Measurements from ENCODE around the gene MIEF1. TPM values are rescaled to one million over a fixed set of nuclear protein-coding genes. Genes with fewer than 3 reads are reported as not detected.
"Not testable (repeated sequence)": the region's sequence is repeated elsewhere in the genome, so short reads cannot be mapped to it uniquely, and the experiment has no call there.

The MIEF1 gene
- total RNA-seq, 1 experiment from 2014 or later = 22.9 TPM

- Histone ChIP-seq H3K9me3 (replicated peaks) (no peaks in the 10 kb centered on the region), H3K27me3 (replicated peaks) (no peaks in the 10 kb centered on the region), H3K4me3 (peak overlapping the region; percentile 84), H3K27ac (no peak overlapping the region), H3K4me1 (replicated peaks) (peaks cover 14% of the 10 kb centered on the region), H3K36me3 (peaks cover 56% of the 10 kb centered on the region)
- DNase-seq (ENCODE audit: low read depth in 1 of 2, low spot score in 2 of 2) = no peak
Measured at GRCh38 chr22:39503630-39504029, 1.5 kb downstream of the MIEF1 start.

- Histone ChIP-seq H3K27me3 (replicated peaks) (no peaks in the 10 kb centered on the region), H3K27ac (no peak overlapping the region), H3K4me1 (replicated peaks) (peaks cover 14% of the 10 kb centered on the region), H3K4me3 (no peak overlapping the region), H3K9me3 (replicated peaks) (no peaks in the 10 kb centered on the region), H3K36me3 (peaks cover 59% of the 10 kb centered on the region)
- DNase-seq (ENCODE audit: low read depth in 1 of 2, low spot score in 2 of 2) = no peak
Measured at GRCh38 chr22:39504071-39504470, 2.0 kb downstream of the MIEF1 start.

GRCh38 chr22:39507021-39507420 lies 4.9 kb downstream of the MIEF1 start:
- not testable (repeated sequence) for H3K4me3 ChIP-seq; H3K27ac ChIP-seq; H3K27me3 ChIP-seq (replicated peaks); H3K4me1 ChIP-seq (replicated peaks); DNase-seq (ENCODE audit: low read depth in 1 of 2, low spot score in 2 of 2); H3K9me3 ChIP-seq (replicated peaks)
- peaks cover 86% of the 10 kb centered on the region for H3K36me3 ChIP-seq

GRCh38 chr22:39508393-39508792 lies 6.3 kb downstream of the MIEF1 start:
- no peak for DNase-seq (ENCODE audit: low read depth in 1 of 2, low spot score in 2 of 2)
- H3K4me1 ChIP-seq (replicated peaks) = peaks cover 4% of the 10 kb centered on the region
- H3K27me3 ChIP-seq (replicated peaks) = no peaks in the 10 kb centered on the region
- no peak overlapping the region for H3K27ac ChIP-seq
- peaks cover 91% of the 10 kb centered on the region for H3K36me3 ChIP-seq
- H3K4me3 ChIP-seq = no peak overlapping the region
- no peaks in the 10 kb centered on the region for H3K9me3 ChIP-seq (replicated peaks)

GRCh38 chr22:39510529-39511149 lies 8.5 kb downstream of the MIEF1 start:
- Histone ChIP-seq H3K9me3 (replicated peaks) (no peaks in the 10 kb centered on the region), H3K36me3 (peaks cover 93% of the 10 kb centered on the region), H3K27me3 (replicated peaks) (no peaks in the 10 kb centered on the region), H3K4me3 (no peak overlapping the region), H3K4me1 (replicated peaks) (no peaks in the 10 kb centered on the region), H3K27ac (no peak overlapping the region)
- no peak for DNase-seq (ENCODE audit: low read depth in 1 of 2, low spot score in 2 of 2)

- Histone ChIP-seq H3K36me3 (peaks cover 92% of the 10 kb centered on the region), H3K9me3 (replicated peaks) (no peaks in the 10 kb centered on the region), H3K27ac (no peak overlapping the region), H3K4me3 (no peak overlapping the region), H3K4me1 (replicated peaks) (no peaks in the 10 kb centered on the region), H3K27me3 (replicated peaks) (no peaks in the 10 kb centered on the region)
- DNase-seq (ENCODE audit: low read depth in 1 of 2, low spot score in 2 of 2) = no peak
Measured at GRCh38 chr22:39511226-39511625, 9.1 kb downstream of the MIEF1 start.

GRCh38 chr22:39512026-39512425 lies 9.9 kb downstream of the MIEF1 start:
- H3K4me3 ChIP-seq = no peak overlapping the region
- H3K27me3 ChIP-seq (replicated peaks) = no peaks in the 10 kb centered on the region
- H3K27ac ChIP-seq = no peak overlapping the region
- H3K9me3 ChIP-seq (replicated peaks) = no peaks in the 10 kb centered on the region
- H3K36me3 ChIP-seq = peaks cover 91% of the 10 kb centered on the region
- DNase-seq (ENCODE audit: low read depth in 1 of 2, low spot score in 2 of 2) = no peak
- H3K4me1 ChIP-seq (replicated peaks) = no peaks in the 10 kb centered on the region

GRCh38 chr22:39513791-39514190 lies 11.7 kb downstream of the MIEF1 start:
- DNase-seq (ENCODE audit: low read depth in 1 of 2, low spot score in 2 of 2) = no peak
- no peaks in the 10 kb centered on the region for H3K9me3 ChIP-seq (replicated peaks)
- H3K36me3 ChIP-seq = peaks cover 87% of the 10 kb centered on the region
- H3K27ac ChIP-seq = no peak overlapping the region
- no peak overlapping the region for H3K4me3 ChIP-seq
- H3K4me1 ChIP-seq (replicated peaks) = peaks cover 12% of the 10 kb centered on the region
- no peaks in the 10 kb centered on the region for H3K27me3 ChIP-seq (replicated peaks)

GRCh38 chr22:39514373-39514973 lies 12.4 kb downstream of the MIEF1 start:
- no peak overlapping the region for H3K4me3 ChIP-seq
- H3K27me3 ChIP-seq (replicated peaks) = no peaks in the 10 kb centered on the region
- DNase-seq (ENCODE audit: low read depth in 1 of 2, low spot score in 2 of 2) = peak; percentile 40 to 59
- H3K27ac ChIP-seq = no peak overlapping the region
- H3K36me3 ChIP-seq = peaks cover 81% of the 10 kb centered on the region
- no peaks in the 10 kb centered on the region for H3K9me3 ChIP-seq (replicated peaks)
- H3K4me1 ChIP-seq (replicated peaks) = peaks cover 19% of the 10 kb centered on the region

GRCh38 chr22:39515266-39516050 lies 13.4 kb downstream of the MIEF1 start:
- Histone ChIP-seq H3K27ac (no peak overlapping the region), H3K4me1 (replicated peaks) (peaks cover 22% of the 10 kb centered on the region), H3K27me3 (replicated peaks) (no peaks in the 10 kb centered on the region), H3K4me3 (no peak overlapping the region), H3K36me3 (peaks cover 76% of the 10 kb centered on the region), H3K9me3 (replicated peaks) (no peaks in the 10 kb centered on the region)
- no peak for DNase-seq (ENCODE audit: low read depth in 1 of 2, low spot score in 2 of 2)

- Histone ChIP-seq H3K9me3 (replicated peaks) (no peaks in the 10 kb centered on the region), H3K4me1 (replicated peaks) (peaks cover 23% of the 10 kb centered on the region), H3K27ac (no peak overlapping the region), H3K27me3 (replicated peaks) (no peaks in the 10 kb centered on the region), H3K36me3 (peaks cover 79% of the 10 kb centered on the region), H3K4me3 (no peak overlapping the region)
- DNase-seq (ENCODE audit: low read depth in 1 of 2, low spot score in 2 of 2) = no peak
Measured at GRCh38 chr22:39517470-39517869, 15.4 kb downstream of the MIEF1 start.

- no peaks in the 10 kb centered on the region for H3K9me3 ChIP-seq (replicated peaks)
- peaks cover 31% of the 10 kb centered on the region for H3K4me1 ChIP-seq (replicated peaks)
- H3K27me3 ChIP-seq (replicated peaks) = no peaks in the 10 kb centered on the region
- H3K27ac ChIP-seq = no peak overlapping the region
- H3K4me3 ChIP-seq = no peak overlapping the region
- DNase-seq (ENCODE audit: low read depth in 1 of 2, low spot score in 2 of 2) = peak in 1 of 2 experiments; percentile 17
- peaks cover 81% of the 10 kb centered on the region for H3K36me3 ChIP-seq
Measured at GRCh38 chr22:39518144-39518786, 16.2 kb downstream of the MIEF1 start.

GRCh38 chr22:39518996-39519680 lies 17.0 kb downstream of the MIEF1 start:
- H3K27me3 ChIP-seq (replicated peaks) = no peaks in the 10 kb centered on the region
- H3K4me3 ChIP-seq = peak overlapping the region; percentile 96
- H3K27ac ChIP-seq = peak overlapping the region; percentile 99
- peaks cover 81% of the 10 kb centered on the region for H3K36me3 ChIP-seq
- no peak for DNase-seq (ENCODE audit: low read depth in 1 of 2, low spot score in 2 of 2)
- peaks cover 35% of the 10 kb centered on the region for H3K4me1 ChIP-seq (replicated peaks)
- no peaks in the 10 kb centered on the region for H3K9me3 ChIP-seq (replicated peaks)
